CD4-positive, alpha-beta T cell treated with Interleukin-17A for 1 hour (primary cell): ENCODE measurements around the gene PLEKHO2.

Source experiments
- DNase-seq: peaks from one replicate; pipeline ENCODE4 v3.0.0-alpha.2; 2020

Gene PLEKHO2

GRCh38 chr15:64894395-64895056, 52.8 kb downstream of the PLEKHO2 start:
- peak; percentile 92 for DNase-seq

- peak; percentile 76 for DNase-seq
Measured at GRCh38 chr15:64895285-64896065, 53.8 kb downstream of the PLEKHO2 start.

GRCh38 chr15:64896371-64897069, 54.8 kb downstream of the PLEKHO2 start:
- no peak for DNase-seq

GRCh38 chr15:64897345-64897985, 55.8 kb downstream of the PLEKHO2 start:
- no peak for DNase-seq

GRCh38 chr15:64898406-64898805, 56.7 kb downstream of the PLEKHO2 start:
- no peak for DNase-seq

- DNase-seq = no peak
Measured at GRCh38 chr15:64901141-64901540, 59.4 kb downstream of the PLEKHO2 start.

- DNase-seq = peak; percentile 78
Measured at GRCh38 chr15:64901914-64902313, 60.2 kb downstream of the PLEKHO2 start.

- DNase-seq = no peak
Measured at GRCh38 chr15:64902863-64903262, 61.1 kb downstream of the PLEKHO2 start.

GRCh38 chr15:64903326-64903950, 61.7 kb downstream of the PLEKHO2 start:
- DNase-seq = no peak

GRCh38 chr15:64904189-64904588, 62.5 kb downstream of the PLEKHO2 start:
- DNase-seq = no peak

GRCh38 chr15:64905119-64905831, 63.6 kb downstream of the PLEKHO2 start:
- peak; percentile 79 for DNase-seq

GRCh38 chr15:64905941-64906340, 64.2 kb downstream of the PLEKHO2 start:
- no peak for DNase-seq

- DNase-seq = no peak
Measured at GRCh38 chr15:64906402-64906801, 64.7 kb downstream of the PLEKHO2 start.

- DNase-seq = no peak
Measured at GRCh38 chr15:64907991-64908390, 66.3 kb downstream of the PLEKHO2 start.

- DNase-seq = no peak
Measured at GRCh38 chr15:64909546-64909945, 67.8 kb downstream of the PLEKHO2 start.

- peak; percentile 40 for DNase-seq
Measured at GRCh38 chr15:64911311-64912186, 69.8 kb downstream of the PLEKHO2 start, which contains the start of gene ANKDD1A. Gene ANKDD1A, plus strand, starts transcription at chr15:64911902. Its CDS starts 29 bp downstream, at chr15:64911931.

- DNase-seq = no peak
Measured at GRCh38 chr15:64912379-64913325, 70.9 kb downstream of the PLEKHO2 start.

- no peak for DNase-seq
Measured at GRCh38 chr15:64915518-64916227, 74.0 kb downstream of the PLEKHO2 start.

GRCh38 chr15:64916365-64916764, 74.7 kb downstream of the PLEKHO2 start:
- DNase-seq = no peak
